HCEC 1CT (cell line): ENCODE measurements around the gene PIK3R2.
"Not testable (repeated sequence)": the region's sequence is repeated elsewhere in the genome, so short reads cannot be mapped to it uniquely, and the experiment has no call there.

ENCODE experiments used
- DNase-seq: peaks from one replicate; pipeline ENCODE4 v3.0.0-alpha.2; 2017

PIK3R2 gene

DNA sequence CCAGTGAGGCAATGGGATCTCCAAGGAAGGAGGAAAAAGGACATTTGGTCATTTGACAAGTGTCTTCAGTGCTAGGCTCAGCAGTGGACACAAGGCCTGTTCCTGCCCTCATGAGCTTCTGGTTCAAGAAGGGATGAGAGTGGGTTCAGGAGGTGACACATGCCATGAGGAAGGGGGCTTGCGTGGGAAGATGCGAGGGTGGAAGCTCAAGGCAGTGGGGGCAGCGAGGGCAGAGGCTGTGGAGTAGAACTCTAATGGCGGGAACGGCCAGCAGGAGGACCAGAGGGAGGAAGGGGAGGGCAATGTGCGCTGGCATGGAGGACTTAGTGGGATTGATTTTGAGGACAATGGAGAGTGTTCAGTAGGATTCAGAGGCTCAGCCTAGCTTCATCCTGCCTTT, 3.3 kb downstream of the PIK3R2 start:
- no peak for DNase-seq

- DNase-seq: peak; percentile 40
Measured at GRCh38 chr19:18156841-18157464, 4.0 kb downstream of the PIK3R2 start.

DNA sequence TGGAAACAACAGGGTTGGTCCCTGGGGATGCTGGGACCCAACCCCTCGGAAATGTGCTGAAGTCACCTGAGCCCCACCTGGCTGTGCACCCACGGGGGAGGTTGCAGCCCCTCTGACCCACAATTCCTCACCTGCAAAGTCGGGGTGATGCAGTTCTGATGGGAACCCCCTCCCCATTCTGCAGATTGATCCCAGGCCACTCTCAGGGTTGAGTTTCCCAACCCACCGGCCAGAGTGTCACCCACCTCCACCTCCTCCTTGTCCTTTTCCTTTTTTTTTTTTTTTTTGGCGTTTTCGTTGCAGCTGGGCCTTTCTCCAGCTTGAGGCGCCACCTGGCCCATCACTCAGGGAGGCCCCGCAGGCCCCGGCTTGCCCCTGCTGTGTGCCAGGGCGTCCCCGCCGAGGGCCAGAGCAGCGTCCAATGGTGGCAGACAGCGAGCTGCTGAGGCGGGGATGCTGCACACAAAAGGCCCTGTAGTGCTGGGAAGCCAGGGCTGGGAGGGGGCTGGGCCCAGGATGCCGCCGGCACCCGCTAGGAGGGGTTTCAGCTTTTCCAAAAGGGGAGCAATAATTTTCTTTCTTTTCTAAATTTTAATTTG, 4.6 kb downstream of the PIK3R2 start:
- no peak for DNase-seq

GRCh38 chr19:18158467-18158866, 5.5 kb downstream of the PIK3R2 start:
- DNase-seq: no peak

DNA sequence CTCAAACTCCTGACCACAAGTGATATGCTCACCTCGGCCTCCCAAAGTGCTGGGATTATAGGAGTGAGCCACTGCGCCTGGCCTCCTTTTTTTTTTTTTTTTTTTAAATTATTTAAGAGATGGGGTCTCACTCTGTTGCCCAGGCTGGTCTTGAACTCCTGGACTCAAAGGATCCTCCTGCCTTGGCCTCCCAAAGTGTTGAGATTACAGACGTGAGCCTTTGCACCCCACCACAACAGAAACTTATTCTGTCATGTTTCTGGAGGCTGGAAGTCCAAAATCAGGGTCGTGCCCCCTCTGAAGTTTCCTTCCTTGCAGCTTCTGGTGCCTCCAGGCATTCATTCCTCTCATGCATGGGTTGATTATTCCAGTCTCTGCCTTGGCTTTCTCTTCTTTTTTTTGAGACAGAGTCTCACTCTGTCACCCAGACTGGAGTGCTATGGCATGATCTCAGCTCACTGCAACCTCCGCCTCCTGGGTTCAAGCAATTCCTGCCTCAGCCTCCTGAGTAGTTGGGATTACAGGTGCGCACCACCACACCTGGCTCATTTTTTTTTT, 6.2 kb downstream of the PIK3R2 start:
- DNase-seq: not testable (repeated sequence)

GRCh38 chr19:18159810-18160209, 6.8 kb downstream of the PIK3R2 start:
- no peak for DNase-seq

GRCh38 chr19:18160493-18160970, 7.6 kb downstream of the PIK3R2 start:
- no peak for DNase-seq

DNA sequence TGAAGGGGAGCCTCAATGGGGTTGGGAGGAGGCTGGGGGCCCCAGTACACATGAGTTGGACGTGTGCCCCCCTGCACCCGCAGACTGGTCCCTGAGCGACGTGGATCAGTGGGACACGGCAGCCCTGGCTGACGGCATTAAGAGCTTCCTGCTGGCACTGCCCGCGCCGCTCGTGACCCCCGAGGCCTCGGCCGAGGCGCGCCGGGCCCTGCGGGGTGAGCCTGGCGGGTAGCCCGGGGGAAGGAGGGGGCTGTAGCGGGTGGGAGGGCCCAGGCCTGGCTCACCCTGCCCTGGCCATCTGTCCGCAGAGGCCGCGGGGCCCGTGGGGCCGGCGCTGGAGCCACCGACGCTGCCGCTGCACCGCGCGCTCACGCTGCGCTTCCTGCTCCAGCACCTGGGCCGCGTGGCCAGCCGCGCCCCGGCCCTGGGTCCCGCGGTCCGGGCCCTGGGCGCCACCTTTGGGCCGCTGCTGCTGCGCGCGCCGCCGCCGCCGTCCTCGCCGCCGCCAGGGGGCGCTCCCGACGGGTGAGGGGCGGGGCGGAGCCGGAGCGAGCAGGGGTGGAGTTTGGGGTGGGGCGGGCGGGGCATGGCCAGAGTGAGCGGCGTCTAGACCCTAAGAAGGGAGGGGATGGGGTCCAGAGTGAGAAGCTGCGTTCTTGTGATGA, 8.1 kb downstream of the PIK3R2 start:
- DNase-seq: peak; percentile 47

DNA sequence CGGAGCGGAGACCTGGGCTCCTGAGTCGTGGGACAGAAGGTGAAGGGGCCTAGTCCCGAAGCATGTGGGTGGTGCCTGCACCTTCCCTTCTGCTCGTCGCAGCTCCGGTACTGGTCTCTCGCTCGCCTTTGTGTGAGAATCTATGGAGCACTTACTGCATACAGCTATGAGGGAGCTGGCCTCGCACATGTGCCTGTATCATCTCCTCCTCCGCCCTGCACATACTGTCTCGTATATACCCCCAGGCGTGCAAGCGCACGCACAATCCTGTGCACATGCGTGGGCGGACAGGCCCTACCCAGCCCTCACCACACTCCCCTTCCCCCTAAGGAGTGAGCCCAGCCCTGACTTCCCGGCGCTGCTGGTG, 8.7 kb downstream of the PIK3R2 start:
- DNase-seq: no peak

GRCh38 chr19:18164072-18164471, 11.1 kb downstream of the PIK3R2 start:
- no peak for DNase-seq

DNA sequence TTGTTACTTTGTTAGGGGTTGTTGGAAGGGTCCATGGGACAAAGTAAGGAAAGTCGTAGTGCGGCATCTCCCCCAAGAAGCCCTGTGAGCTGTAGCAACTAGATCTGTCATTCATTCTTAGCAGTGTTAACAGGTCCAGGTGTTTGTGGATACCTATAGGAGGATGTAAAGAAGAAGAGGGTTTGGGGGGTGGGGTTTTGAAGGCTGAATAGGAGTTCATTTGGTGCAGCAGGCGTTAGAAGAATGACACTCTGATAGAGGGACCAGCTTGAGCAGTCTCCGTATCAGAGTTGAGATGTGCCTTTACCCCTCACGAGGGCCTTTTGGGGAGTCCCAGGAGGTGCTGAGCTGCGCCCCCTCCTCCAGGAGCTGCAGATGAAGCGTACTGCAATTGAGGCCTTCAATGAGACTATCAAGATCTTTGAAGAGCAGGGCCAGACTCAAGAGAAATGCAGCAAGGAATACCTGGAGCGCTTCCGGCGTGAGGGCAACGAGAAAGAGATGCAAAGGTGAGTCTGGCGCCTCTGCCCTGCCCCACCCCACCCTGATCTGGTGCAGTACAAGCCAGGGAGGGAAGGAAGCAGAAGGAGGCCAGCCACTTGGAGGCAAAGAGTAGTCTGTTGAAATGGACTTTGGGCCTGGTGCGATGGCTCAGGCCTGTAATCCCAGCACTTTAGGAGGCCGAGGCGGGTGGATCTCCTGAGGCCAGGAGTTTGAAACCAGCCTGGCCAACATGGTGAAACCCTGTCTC, 13.0 kb downstream of the PIK3R2 start:
- DNase-seq: no peak

- DNase-seq: no peak
Measured at GRCh38 chr19:18167011-18167410, 14.0 kb downstream of the PIK3R2 start.

GRCh38 chr19:18167975-18168645, 15.1 kb downstream of the PIK3R2 start:
- DNase-seq: peak; percentile 28

DNA sequence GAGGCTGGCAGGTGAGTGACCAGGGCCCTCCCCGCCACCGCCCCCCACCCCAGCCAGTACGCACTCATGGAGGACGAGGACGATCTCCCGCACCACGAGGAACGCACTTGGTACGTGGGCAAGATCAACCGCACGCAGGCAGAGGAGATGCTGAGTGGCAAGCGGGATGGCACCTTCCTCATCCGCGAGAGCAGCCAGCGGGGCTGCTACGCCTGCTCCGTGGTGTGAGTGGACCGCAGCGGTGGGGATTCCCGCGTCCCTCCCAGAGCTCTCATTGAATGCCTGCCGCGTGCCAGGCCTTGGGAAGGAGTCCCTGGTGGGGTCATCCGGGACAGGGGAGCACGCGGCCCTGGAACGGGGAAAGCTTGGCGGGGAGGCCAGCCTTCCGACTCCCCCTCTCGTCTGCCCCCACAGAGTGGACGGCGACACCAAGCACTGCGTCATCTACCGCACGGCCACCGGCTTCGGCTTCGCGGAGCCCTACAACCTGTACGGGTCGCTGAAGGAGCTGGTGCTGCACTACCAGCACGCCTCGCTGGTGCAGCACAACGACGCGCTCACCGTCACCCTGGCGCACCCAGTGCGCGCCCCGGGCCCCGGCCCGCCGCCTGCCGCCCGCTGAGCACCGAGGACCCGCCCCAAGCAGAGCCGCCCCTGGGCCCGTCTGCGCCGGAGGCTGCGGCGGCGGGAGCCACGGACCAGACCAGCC, 15.9 kb downstream of the PIK3R2 start:
- DNase-seq: no peak

DNA sequence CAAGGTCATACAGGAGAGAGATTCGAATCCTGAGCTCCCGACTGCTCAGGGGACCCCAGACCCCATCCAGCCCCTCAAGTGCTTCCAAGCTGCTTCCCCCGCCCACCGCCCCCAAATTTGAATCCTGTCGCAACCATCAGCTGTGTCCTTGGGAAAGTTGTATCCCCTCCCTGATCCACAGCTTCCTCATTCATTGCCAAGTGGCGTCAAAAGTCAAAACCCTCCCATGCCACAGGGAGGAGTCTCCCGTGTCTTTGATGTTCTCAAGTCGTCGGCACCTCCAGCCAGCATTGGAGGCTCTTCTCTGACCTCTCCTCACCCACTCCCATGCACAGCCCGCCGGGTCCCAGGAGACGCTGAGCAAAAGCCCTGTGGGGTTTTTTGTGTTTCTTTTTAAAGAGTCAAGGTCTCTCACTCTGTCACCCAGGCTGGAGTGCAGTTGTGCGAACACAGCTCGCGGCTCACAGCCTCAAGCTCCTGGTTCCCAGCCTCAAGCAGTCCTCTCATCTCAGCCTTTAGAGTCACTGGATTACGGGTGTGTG, 17.8 kb downstream of the PIK3R2 start:
- no peak for DNase-seq

- no peak for DNase-seq
Measured at GRCh38 chr19:18171605-18172327, 18.8 kb downstream of the PIK3R2 start.

- no peak for DNase-seq
Measured at GRCh38 chr19:18172331-18173053, 19.5 kb downstream of the PIK3R2 start.

GRCh38 chr19:18173054-18173571, 20.1 kb downstream of the PIK3R2 start:
- no peak for DNase-seq

DNA sequence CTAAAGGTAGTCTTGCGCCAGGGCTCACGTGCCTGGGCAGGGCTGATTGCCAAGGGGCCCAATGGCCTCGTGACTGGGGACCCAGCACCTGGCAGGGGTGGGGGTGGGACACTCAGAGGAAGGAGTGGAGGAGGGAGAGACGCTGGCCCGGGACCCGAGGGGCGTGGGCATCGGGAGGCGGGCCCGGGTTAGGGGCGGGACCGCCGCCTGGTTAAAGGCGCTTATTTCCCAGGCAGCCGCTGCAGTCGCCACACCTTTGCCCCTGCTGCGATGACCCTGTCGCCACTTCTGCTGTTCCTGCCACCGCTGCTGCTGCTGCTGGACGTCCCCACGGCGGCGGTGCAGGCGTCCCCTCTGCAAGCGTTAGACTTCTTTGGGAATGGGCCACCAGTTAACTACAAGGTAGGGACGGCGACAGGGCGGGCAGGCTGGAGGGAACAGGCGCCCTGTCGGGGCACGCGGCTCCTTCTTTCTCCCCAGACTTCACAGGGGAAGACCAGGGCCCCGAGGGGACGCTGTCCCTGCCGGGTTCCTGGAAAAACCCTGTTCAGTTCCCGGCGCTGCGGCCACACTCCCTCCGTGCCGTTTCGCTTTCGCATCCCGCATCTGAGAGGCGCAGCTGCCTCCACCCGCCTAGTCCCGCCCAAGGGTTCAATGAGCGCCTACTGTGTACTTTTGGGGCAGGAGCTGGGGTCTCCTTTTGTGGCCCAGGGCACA, 20.8 kb downstream of the PIK3R2 start, which contains the start of gene IFI30:
TSS of gene IFI30 (plus strand) at position 242 of the 717 bp plus-strand sequence. CDS start at position 271, 29 bp downstream.
- DNase-seq: no peak
